GM18858 (cell line): ENCODE data around the gene CADPS.

Source experiments
- ATAC-seq: cut with Tn5 transposase; IDR thresholded peaks from one replicate; pipeline ENCODE4 v1.9.1; 2021; ENCODE audit not compliant: unreplicated experiment

Gene CADPS

GRCh38 chr3:62815981-62816380 lies 59.2 kb downstream of the CADPS start:
- no peak for ATAC-seq

DNA sequence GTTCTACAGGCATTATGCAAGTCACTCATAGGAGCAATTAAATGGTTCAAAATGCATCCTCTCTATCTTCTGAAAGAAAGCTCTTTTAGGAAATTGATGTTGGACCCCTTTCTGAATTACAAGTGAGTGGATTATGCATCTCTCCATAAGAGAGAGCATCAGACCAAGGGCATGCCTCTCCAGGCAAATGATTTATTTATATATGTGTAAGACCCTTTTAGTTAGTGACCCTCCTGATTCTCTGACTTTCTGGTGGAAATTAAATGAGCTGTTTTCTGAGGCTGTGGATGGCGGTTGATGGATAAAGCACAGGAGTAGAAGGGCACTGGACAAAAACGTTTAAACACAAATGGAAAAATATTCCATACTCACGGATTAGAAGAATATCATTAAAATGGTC lies 62.6 kb downstream of the CADPS start:
- ATAC-seq = no peak

DNA sequence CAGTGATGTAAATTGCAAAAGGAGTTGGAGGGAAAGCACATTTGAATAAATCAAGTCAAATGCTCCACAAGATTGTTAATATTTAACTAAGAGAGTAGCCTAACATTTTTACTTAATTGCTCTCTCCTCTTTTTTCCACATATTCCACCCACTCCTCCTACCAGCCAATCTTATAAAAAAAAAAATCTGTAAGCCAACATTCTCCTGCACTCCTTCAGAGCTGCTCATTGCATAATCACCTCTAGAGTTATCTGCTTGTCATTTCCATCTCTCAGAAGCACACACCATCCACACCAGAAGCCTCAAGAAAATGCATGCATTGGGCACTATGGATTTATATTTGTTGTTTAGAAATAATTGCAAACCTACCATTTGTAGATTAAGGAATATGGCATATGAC lies 64.1 kb downstream of the CADPS start:
- no peak for ATAC-seq

- no peak for ATAC-seq
These were observed 65.8 kb downstream of the CADPS start for GRCh38 chr3:62809369-62809768.

DNA sequence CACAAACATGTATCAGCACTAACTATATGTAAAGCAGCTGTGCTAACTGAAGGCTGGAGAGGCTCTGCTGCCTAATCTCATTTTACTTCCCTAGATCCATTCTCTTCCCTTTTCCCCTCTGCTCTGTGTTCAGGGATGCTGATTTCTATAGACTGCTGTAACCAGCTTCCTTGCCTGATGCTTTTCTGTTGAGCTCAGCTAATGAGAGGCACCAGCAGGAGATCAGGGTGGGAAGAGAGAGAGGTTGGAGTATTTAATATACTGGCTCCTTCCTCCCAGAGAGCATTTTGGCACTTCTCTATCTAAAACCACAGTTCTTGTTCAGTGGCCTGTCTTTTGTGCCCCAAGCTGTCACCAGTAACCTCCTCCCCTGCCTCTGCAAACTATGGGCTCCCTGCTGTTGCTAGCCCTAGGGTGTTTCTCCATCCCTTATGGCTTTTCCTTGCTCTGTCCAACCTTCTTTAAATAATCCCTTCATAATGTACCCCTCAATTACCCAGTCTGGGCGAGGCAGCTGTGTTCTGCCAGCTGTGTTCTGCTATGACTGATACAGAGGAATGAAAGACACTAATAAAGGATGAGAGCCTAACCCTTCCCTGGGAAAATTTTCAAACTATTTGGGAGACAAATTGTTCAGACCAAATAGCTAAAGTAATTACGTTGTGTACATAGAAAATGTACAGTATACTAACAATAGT lies 69.5 kb downstream of the CADPS start:
- no peak for ATAC-seq

GRCh38 chr3:62805106-62805505 lies 70.1 kb downstream of the CADPS start:
- no peak for ATAC-seq

DNA sequence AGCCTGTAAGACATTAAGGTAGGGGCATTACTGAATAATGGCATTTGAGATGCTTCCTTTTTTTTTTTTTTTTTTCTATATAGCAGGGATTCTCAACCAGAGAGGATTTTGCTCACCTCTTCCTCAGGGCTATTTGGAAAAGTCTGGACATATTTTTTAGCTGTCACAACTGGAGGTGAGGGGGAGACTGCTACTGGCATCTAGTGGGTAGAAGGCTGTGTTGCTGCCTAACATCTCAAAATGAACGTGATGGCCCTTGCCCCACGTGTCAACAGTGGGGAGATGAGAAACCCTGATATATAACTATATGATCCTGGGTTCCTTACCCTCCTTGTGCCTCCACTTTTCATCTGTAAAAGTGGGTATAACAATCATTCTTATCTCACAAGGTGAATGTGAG lies 71.9 kb downstream of the CADPS start:
- no peak for ATAC-seq

- no peak for ATAC-seq
These were observed 77.2 kb downstream of the CADPS start for GRCh38 chr3:62798000-62798399.

- ATAC-seq = no peak
These were observed 78.1 kb downstream of the CADPS start for GRCh38 chr3:62797132-62797531.

- no peak for ATAC-seq
These were observed 79.1 kb downstream of the CADPS start for GRCh38 chr3:62795978-62796657.

GRCh38 chr3:62793946-62794345 lies 81.3 kb downstream of the CADPS start:
- ATAC-seq = no peak

DNA sequence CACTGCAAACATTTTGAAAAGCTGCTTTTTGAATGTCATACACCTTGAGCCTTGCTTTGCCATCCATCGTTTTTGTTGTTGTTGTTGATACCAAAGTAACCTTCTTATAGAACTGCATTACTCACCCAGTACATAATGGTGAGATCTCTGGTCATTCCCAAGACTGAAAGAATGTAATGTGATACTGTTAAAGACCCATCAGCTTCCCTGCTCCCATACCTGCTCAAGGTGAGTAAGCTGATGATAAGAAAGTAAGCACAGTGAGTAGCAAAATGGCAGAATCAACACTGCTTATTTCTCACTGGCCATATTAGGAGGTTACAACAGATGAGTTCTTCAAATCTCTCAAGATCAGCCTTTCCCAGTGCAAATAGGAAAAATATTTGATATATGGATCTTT lies 89.8 kb downstream of the CADPS start:
- ATAC-seq = no peak

DNA sequence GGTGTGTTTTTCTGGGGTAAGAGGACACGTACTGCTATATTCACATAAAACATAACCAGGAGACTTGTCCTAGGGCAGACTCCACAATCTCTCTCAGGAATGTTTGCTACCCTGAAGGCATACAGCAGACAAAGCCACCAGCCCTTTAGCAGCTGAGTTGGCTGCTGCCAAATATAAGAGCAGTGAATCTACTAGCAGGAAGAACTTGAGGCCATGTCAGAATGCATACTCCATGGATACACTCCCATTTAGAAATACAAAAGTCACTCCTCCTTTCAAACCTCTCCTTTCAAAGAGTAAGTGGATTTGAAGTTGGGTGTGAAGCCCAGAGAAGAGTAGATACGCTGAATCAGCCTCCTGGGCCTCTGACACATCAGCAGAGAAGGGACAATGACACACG lies 94.1 kb downstream of the CADPS start:
- ATAC-seq = no peak

DNA sequence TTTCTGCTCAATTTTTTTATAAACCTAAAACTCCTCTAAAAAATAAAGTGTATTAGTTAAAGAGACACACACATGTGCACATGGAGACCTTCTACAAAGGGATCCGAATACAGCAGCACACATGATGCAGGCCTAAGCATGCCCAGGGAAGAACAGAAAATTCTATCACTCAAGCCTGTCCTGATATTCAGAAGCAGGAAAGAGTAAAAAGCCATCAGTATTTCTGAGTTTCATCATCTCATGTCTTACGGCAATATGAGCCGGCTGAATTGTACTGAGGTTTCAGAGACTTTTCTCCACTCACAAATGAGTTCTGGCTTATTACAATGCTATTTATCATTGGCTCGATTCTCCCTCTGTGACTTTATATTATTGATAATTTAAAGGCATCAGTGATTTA lies 97.5 kb downstream of the CADPS start:
- no peak for ATAC-seq

DNA sequence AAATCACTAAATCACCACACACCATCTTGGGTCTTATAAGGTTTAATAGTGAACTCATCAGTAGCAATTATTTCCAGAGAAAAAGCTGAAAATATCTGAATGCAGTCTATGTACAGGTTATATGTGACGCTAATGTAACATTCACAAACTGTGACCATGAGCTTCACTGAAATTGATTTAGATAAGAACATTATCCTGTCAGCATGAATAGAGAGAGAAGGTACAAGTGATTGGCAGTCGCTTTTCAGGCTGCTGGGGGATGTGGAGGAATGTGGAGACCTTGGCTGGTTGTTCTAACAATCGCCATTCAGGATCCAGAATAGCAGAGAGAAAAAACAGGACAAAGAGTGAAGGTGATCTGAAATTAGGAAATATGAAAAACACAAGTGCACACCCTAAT lies 98.1 kb downstream of the CADPS start:
- no peak for ATAC-seq

DNA sequence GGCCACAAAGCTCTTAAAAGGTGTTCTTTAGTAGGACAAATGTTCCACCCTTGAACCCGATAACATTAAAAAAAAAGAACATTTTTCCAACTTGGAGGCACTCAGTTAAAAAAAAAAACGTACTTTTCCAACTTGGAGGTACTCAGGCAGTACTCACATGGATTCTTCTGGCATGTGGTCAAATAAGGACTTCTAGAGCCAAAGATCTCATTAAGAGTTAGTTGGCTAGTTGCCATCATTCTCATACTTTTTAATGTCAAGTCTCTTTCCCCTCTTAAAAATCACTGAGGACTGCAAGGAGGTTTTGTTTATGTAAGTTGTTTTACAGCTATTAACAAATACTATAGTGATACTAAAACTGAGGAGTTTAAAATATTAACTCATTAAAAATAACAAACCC lies 101.0 kb downstream of the CADPS start:
- no peak for ATAC-seq

DNA sequence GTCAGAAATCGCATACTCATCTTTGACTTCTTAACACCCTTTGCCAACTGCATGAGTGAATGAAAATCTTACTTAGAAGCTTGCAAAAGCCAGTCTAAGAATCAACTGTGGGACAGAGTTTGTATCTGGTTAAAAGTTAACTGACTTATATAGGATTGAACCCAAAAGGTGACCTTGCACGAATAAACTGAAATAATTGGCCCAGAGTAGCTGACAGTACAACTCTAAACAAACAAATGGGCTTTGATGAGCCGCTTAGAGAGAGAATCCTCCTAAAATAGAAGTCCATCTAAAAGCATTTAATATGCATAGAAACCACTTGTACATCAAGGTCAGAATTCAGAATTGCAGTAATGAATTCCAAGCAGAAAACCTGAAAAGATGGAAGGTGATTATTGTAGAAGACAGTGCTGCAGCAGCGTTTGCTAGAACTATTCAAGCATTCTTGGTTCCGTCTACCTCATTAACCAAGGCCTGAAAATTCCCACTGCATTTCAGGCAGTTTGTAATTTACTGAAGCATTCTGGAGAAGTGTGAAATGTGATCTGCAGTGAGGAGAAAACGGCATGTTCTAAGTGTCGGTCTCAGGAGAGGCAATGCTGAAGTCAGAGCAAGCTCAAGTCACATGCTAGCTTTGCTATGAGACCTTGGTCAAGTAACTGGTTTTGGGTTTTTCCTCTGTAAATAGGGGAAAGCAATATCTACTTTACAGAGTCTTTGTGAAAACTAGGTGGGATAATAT lies 103.7 kb downstream of the CADPS start:
- no peak for ATAC-seq

- no peak for ATAC-seq
These were observed 106.3 kb downstream of the CADPS start for GRCh38 chr3:62768896-62769295.

- no peak for ATAC-seq
These were observed 113.5 kb downstream of the CADPS start for GRCh38 chr3:62761711-62762110.

DNA sequence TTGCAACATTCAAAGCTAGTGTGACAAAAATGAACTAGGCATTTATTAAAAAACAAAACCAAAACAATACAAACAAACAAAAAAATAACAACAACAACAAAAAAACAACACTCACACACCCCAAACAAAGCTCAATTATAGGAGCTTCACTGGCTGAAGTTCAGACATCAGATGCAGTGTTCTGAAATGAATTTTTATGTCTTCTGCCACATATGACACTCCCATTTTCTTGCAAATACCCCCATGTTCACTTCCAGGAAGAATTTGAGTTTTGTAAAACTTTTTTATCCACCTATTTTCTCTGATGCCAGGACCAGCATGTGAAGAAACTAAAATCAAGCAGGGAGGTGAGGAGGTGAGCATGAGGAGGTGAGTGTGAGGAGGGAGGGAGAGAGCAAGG lies 113.9 kb downstream of the CADPS start:
- no peak for ATAC-seq

DNA sequence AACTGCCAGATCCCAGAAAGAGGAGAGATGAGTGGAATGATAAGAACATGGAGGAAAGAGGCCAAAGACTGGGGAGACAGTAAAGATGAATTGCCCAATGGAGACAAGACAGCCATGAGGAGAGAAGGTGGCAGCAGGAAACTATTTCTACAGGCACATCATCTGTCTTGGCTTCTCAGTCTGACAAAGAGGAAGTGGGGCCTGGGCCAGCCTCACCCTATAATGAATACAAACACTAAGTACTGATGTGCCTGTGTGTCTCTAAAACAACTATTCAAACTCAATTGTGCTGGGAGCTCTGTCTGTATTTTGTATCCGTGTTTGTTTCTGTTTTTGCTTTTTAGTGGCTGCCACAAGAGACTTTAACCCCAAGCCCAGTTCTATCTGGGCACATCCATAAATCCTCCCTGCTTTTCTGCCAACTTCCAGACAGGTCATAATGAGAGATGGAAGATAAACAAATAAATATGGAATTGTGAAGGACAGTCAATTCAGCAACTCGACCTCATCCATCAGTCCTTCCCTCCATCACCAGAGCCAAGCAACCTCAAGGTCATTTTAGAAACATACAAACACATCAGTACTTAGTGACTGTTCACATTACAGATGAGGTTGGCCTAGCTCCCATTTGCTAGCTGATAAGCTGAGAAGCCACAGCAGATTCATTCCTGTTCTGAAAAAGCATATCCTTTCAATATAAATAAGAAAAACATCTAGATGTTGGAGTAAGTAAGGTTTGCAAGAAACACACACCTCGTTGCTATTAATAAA lies 116.7 kb downstream of the CADPS start:
- ATAC-seq = no peak
